Chondrocyte (in vitro differentiated cells): ENCODE data around the gene DPY19L1. TPM values are rescaled to one million over a fixed set of nuclear protein-coding genes. Genes with fewer than 3 reads are reported as not detected.

Source experiments
- DNase-seq: peaks from one replicate; pipeline ENCODE4 v3.0.0; 2021; ENCODE audit warnings: mixed read lengths, low spot score
- H3K27ac Mint-ChIP-seq: one replicate; pipeline ENCODE4 v1.8.0; 2021; ENCODE audit warnings: mild to moderate bottlenecking, moderate library complexity, mixed read lengths; ENCODE audit not compliant: unreplicated experiment
- H3K27me3 Mint-ChIP-seq: 2 replicates; pipeline ENCODE4 v1.8.0; 2021; ENCODE audit warnings: low read depth, mixed read lengths
- H3K36me3 Mint-ChIP-seq: 2 replicates; pipeline ENCODE4 v1.8.0; 2021; ENCODE audit warnings: low read depth, mixed read lengths
- H3K4me1 Mint-ChIP-seq: 2 replicates; pipeline ENCODE4 v1.8.0; 2021; ENCODE audit warnings: low read depth, mild to moderate bottlenecking, mixed read lengths
- H3K4me3 Mint-ChIP-seq: one replicate; pipeline ENCODE4 v1.8.0; 2021; ENCODE audit warnings: mild to moderate bottlenecking, moderate library complexity, mixed read lengths; ENCODE audit not compliant: unreplicated experiment
- H3K9me3 Mint-ChIP-seq: 2 replicates; pipeline ENCODE4 v1.8.0; 2021; ENCODE audit warnings: low read depth, mixed read lengths
- CTCF ChIP-seq: fragments of 200-600 bp; sonication (generic); IDR thresholded peaks from 2 replicates; pipeline ENCODE4 v1.5.0; 2021; ENCODE audit warnings: antibody characterized with exemption, mild to moderate bottlenecking, moderate library complexity
- total RNA-seq: library from RNA; stranded (reverse); gene quantifications from 3 replicates; pipeline ENCODE4 v1.2.1, GENCODE V29; 2021

Gene DPY19L1
- total RNA-seq, 1 donor from 2014 or later = 30.9 TPM

- no peak for TF ChIP-seq CTCF
- Mint-ChIP-seq H3K4me3 (no peak overlapping the region), H3K27me3 (no peaks in the 10 kb centered on the region), H3K4me1 (peaks cover 20% of the 10 kb centered on the region), H3K27ac (no peak overlapping the region), H3K36me3 (no peaks in the 10 kb centered on the region), H3K9me3 (no peaks in the 10 kb centered on the region)
- no peak for DNase-seq
Observed at GRCh38 chr7:35024298-35024697, 13.0 kb downstream of the DPY19L1 start.

GRCh38 chr7:35022725-35023124, 14.6 kb downstream of the DPY19L1 start:
- Mint-ChIP-seq H3K9me3 (no peaks in the 10 kb centered on the region), H3K36me3 (no peaks in the 10 kb centered on the region), H3K4me3 (no peak overlapping the region), H3K27ac (no peak overlapping the region), H3K27me3 (no peaks in the 10 kb centered on the region), H3K4me1 (peaks cover 22% of the 10 kb centered on the region)
- DNase-seq = no peak
- TF ChIP-seq CTCF = no peak

GRCh38 chr7:35021445-35021844, 15.8 kb downstream of the DPY19L1 start:
- Mint-ChIP-seq H3K9me3 (no peaks in the 10 kb centered on the region), H3K27ac (no peak overlapping the region), H3K27me3 (no peaks in the 10 kb centered on the region), H3K36me3 (peaks cover 2% of the 10 kb centered on the region), H3K4me1 (peaks cover 20% of the 10 kb centered on the region), H3K4me3 (no peak overlapping the region)
- no peak for TF ChIP-seq CTCF
- no peak for DNase-seq

- Mint-ChIP-seq H3K9me3 (no peaks in the 10 kb centered on the region), H3K4me1 (peaks cover 6% of the 10 kb centered on the region), H3K4me3 (no peak overlapping the region), H3K36me3 (peaks cover 3% of the 10 kb centered on the region), H3K27me3 (no peaks in the 10 kb centered on the region), H3K27ac (no peak overlapping the region)
- DNase-seq = no peak
- no peak for TF ChIP-seq CTCF
Observed at GRCh38 chr7:35019801-35020200, 17.5 kb downstream of the DPY19L1 start.

GRCh38 chr7:35019179-35019729, 18.0 kb downstream of the DPY19L1 start:
- DNase-seq = no peak
- peaks cover 6% of the 10 kb centered on the region for H3K4me1 Mint-ChIP-seq
- no peak overlapping the region for H3K27ac Mint-ChIP-seq
- peaks cover 3% of the 10 kb centered on the region for H3K36me3 Mint-ChIP-seq
- H3K4me3 Mint-ChIP-seq = peak overlapping the region; percentile 2
- no peaks in the 10 kb centered on the region for H3K9me3 Mint-ChIP-seq
- H3K27me3 Mint-ChIP-seq = no peaks in the 10 kb centered on the region
- TF ChIP-seq CTCF = no peak
